Keratinocyte (primary cell): ENCODE results near the gene TNFSF13B.

Source experiments
- EZH2 ChIP-seq: IDR thresholded peaks from one replicate; pipeline ENCODE4 v1.6.1; 2012; ENCODE audit warnings: inconsistent platforms, mild to moderate bottlenecking, low read length, moderate library complexity
- TF ChIP-seq, protein P1 (sequence below), 3 experiments: IDR thresholded peaks in 1 of 3; conservative IDR thresholded peaks in 1 of 3; optimal IDR thresholded peaks in 1 of 3; 2 replicates in 2 of 3; 3 replicates in 1 of 3; pipeline versions ENCODE3 to v1.5.1; 2011; ENCODE audit warnings: low read length in 3 of 3, mild to moderate bottlenecking in 3 of 3, moderate library complexity in 2 of 3, control low read depth in 1 of 3, inconsistent platforms in 1 of 3; ENCODE audit not compliant: insufficient read depth in 2 of 3; ENCODE audit errors: extremely low read depth in 1 of 3

DNA sequence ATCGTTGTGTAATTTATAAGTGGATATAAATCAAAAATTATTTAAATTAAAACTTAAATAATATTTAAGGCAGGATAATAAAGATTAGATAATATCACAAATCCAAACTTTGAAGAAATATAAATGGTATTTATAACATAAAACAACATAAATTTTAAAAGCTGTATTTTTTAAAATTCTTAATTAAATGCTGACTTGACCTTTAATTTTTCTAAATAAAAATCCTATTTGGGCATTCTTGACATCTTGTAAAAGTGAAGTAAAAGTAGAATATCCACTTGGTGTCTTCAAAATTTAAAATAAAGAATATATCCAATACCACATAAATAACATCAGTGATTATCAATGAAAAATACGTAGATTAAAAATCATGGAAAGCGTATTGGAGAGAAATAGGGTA lies 87.7 kb downstream of the TNFSF13B start:
- no peak for TF ChIP-seq EZH2
- TF ChIP-seq, protein P1, sequence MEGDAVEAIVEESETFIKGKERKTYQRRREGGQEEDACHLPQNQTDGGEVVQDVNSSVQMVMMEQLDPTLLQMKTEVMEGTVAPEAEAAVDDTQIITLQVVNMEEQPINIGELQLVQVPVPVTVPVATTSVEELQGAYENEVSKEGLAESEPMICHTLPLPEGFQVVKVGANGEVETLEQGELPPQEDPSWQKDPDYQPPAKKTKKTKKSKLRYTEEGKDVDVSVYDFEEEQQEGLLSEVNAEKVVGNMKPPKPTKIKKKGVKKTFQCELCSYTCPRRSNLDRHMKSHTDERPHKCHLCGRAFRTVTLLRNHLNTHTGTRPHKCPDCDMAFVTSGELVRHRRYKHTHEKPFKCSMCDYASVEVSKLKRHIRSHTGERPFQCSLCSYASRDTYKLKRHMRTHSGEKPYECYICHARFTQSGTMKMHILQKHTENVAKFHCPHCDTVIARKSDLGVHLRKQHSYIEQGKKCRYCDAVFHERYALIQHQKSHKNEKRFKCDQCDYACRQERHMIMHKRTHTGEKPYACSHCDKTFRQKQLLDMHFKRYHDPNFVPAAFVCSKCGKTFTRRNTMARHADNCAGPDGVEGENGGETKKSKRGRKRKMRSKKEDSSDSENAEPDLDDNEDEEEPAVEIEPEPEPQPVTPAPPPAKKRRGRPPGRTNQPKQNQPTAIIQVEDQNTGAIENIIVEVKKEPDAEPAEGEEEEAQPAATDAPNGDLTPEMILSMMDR (optimal IDR thresholded peaks at IDR 0.05 in 1 of 3, IDR thresholded peaks at IDR 0.05 in 1 of 3, conservative IDR thresholded peaks at IDR 0.05 in 1 of 3; ENCODE audit: extremely low read depth in 1 of 3, insufficient read depth in 2 of 3, low read length in 3 of 3): no peak
